Small intestine (tissue), 4 donors: Measurements from ENCODE around the gene FBN3. TPM values are rescaled to one million over a fixed set of nuclear protein-coding genes. Genes with fewer than 3 reads are reported as not detected.

ENCODE experiments used
- polyA plus RNA-seq, 4 donors: library from polyadenylated mRNA; stranded (reverse) in 3 of 4; unstranded in 1 of 4; fragments of 200-250 nt in 3 of 4; fragments of 120-200 nt in 1 of 4; gene quantifications; one replicate each; pipeline versions ENCODE4 v1.2.1 to v1.2.3, GENCODE V29; 2013
- donor health status: healthy with polysubstance abuse.
- donor health status: Bipolar disorder and iron deficiency.
- donor health status: healthy.

FBN3 gene
- polyA plus RNA-seq, 4 donors, result 0.04 to 2.5 TPM; not detected in 2

Other genes with a start within 250 kb of the FBN3 start
- 10 to 100 TPM; 17.3 to 27.5 (median 21.6) TPM for gene MAP2K7, start 245.7 kb downstream of the FBN3 start, polyA plus RNA-seq
- gene TGFBR3L, start 234.8 kb downstream of the FBN3 start, polyA plus RNA-seq, result 1 to 10 TPM in 1 of 4 donors, under 1 TPM in 1, not detected in 2; 0.21 to 1.4 TPM
- gene SNAPC2, start 229.3 kb downstream of the FBN3 start, polyA plus RNA-seq, result 10 to 100 TPM; 12.4 to 17.3 (median 16.4) TPM
- gene CTXN1, start 223.5 kb downstream of the FBN3 start, polyA plus RNA-seq, result 1 to 10 TPM in 1 of 4 donors, under 1 TPM in 1, not detected in 2; 0.77 to 1.1 TPM
- gene TIMM44, start 205.9 kb downstream of the FBN3 start, polyA plus RNA-seq, result 10 to 100 TPM; 40.2 to 81.4 (median 68.9) TPM
- 10 to 100 TPM; 14.6 to 51.1 (median 26.4) TPM for gene ELAVL1, start 144.0 kb downstream of the FBN3 start, polyA plus RNA-seq
- 100 to 1,000 TPM; 156 to 831 (median 414) TPM for gene CCL25, start 96.8 kb downstream of the FBN3 start, polyA plus RNA-seq
- 100 to 1,000 TPM in 1 of 4 donors, 10 to 100 TPM in 1, 1 to 10 TPM in 1, under 1 TPM in 1; 0.89 to 127 (median 9.5) TPM for gene CERS4, start 59.8 kb upstream of the FBN3 start, polyA plus RNA-seq
- gene CD320, start 158.8 kb upstream of the FBN3 start, polyA plus RNA-seq, result 10 to 100 TPM in 3 of 4 donors, 1 to 10 TPM in 1; 9.8 to 64.7 (median 17.1) TPM
- gene NDUFA7, start 171.8 kb upstream of the FBN3 start, polyA plus RNA-seq, result 100 to 1,000 TPM in 3 of 4 donors, 10 to 100 TPM in 1; 75.5 to 160 (median 137) TPM
- 1,000 to 10,000 TPM in 1 of 4 donors, 100 to 1,000 TPM in 3; 449 to 1,226 (median 874) TPM for gene RPS28, start 171.9 kb upstream of the FBN3 start, polyA plus RNA-seq
- gene KANK3, start 193.7 kb upstream of the FBN3 start, polyA plus RNA-seq, result 10 to 100 TPM in 1 of 4 donors, 1 to 10 TPM in 3; 1.3 to 13.0 (median 4.2) TPM
- gene ANGPTL4, start 214.6 kb upstream of the FBN3 start, polyA plus RNA-seq, result 10 to 100 TPM in 2 of 4 donors, 1 to 10 TPM in 2; 1.0 to 24.8 (median 8.7) TPM
- gene RAB11B, start 240.8 kb upstream of the FBN3 start, polyA plus RNA-seq, result 100 to 1,000 TPM in 1 of 4 donors, 10 to 100 TPM in 3; 55.7 to 102 (median 72.2) TPM